Activated naive CD4-positive, alpha-beta T cell treated with anti-CD3 and anti-CD28 coated beads, Interleukin-2, amount 10 ng/mL, durations not matched to agents 7 days and 5 days (primary cell): Measurements from ENCODE around the gene RIMS1.
"Not testable (repeated sequence)": the region's sequence is repeated elsewhere in the genome, so short reads cannot be mapped to it uniquely, and the experiment has no call there.

Source experiments
- CTCF ChIA-PET: fragments of 350-600 bp; sonication (Branson Sonifier 250); formaldehyde crosslinking; loops from one replicate; lab custom pipeline; 2021; ENCODE audit warnings: antibody characterized with exemption; lab: Charles Lee
- DNase-seq: peaks from one replicate; pipeline ENCODE4 v3.0.0-alpha.2; 2020
- H3K27ac Mint-ChIP-seq: one replicate; pipeline ENCODE4 v1.8.0; 2021; ENCODE audit warnings: mild to moderate bottlenecking, moderate library complexity, mixed read lengths
- H3K27me3 Mint-ChIP-seq: one replicate; pipeline ENCODE4 v1.8.0; 2021; ENCODE audit warnings: mild to moderate bottlenecking, mixed read lengths
- H3K36me3 Mint-ChIP-seq: one replicate; pipeline ENCODE4 v1.8.0; 2021; ENCODE audit warnings: mixed read lengths
- H3K4me1 Mint-ChIP-seq: one replicate; pipeline ENCODE4 v1.8.0; 2021; ENCODE audit warnings: mixed read lengths
- H3K4me3 Mint-ChIP-seq: one replicate; pipeline ENCODE4 v1.8.0; 2021; ENCODE audit warnings: mild to moderate bottlenecking, moderate library complexity, mixed read lengths
- H3K9me3 Mint-ChIP-seq: one replicate; pipeline ENCODE4 v1.8.0; 2021; ENCODE audit warnings: mixed read lengths

The RIMS1 gene

GRCh38 chr6:71913444-71914234 is 27.3 kb downstream of the RIMS1 start:
- H3K4me3 Mint-ChIP-seq, result no peak overlapping the region
- H3K36me3 Mint-ChIP-seq, result no peaks in the 10 kb centered on the region
- no peak for DNase-seq
- H3K27me3 Mint-ChIP-seq, result no peaks in the 10 kb centered on the region
- CTCF ChIA-PET, result no interaction called here
- H3K4me1 Mint-ChIP-seq, result no peaks in the 10 kb centered on the region
- no peak overlapping the region for H3K27ac Mint-ChIP-seq
- H3K9me3 Mint-ChIP-seq, result no peaks in the 10 kb centered on the region

- no peaks in the 10 kb centered on the region for H3K36me3 Mint-ChIP-seq
- CTCF ChIA-PET, result no interaction called here
- DNase-seq, result no peak
- no peaks in the 10 kb centered on the region for H3K4me1 Mint-ChIP-seq
- no peaks in the 10 kb centered on the region for H3K27me3 Mint-ChIP-seq
- no peak overlapping the region for H3K27ac Mint-ChIP-seq
- H3K9me3 Mint-ChIP-seq, result no peaks in the 10 kb centered on the region
- no peak overlapping the region for H3K4me3 Mint-ChIP-seq
Measured at GRCh38 chr6:71929047-71929446, 42.7 kb downstream of the RIMS1 start.

- no peak overlapping the region for H3K27ac Mint-ChIP-seq
- H3K27me3 Mint-ChIP-seq, result no peaks in the 10 kb centered on the region
- H3K36me3 Mint-ChIP-seq, result no peaks in the 10 kb centered on the region
- H3K9me3 Mint-ChIP-seq, result peaks cover 6% of the 10 kb centered on the region
- H3K4me1 Mint-ChIP-seq, result no peaks in the 10 kb centered on the region
- CTCF ChIA-PET, result no interaction called here
- no peak for DNase-seq
- no peak overlapping the region for H3K4me3 Mint-ChIP-seq
Measured at GRCh38 chr6:71933881-71934280, 47.5 kb downstream of the RIMS1 start.

- no peak overlapping the region for H3K27ac Mint-ChIP-seq
- H3K4me1 Mint-ChIP-seq, result no peaks in the 10 kb centered on the region
- CTCF ChIA-PET, result no interaction called here
Measured at GRCh38 chr6:71965404-71965803, 79.1 kb downstream of the RIMS1 start.

GRCh38 chr6:71967436-71967835 is 81.1 kb downstream of the RIMS1 start:
- no peak for DNase-seq
- CTCF ChIA-PET, result no interaction called here
- Mint-ChIP-seq H3K27me3 (no peaks in the 10 kb centered on the region), H3K9me3 (no peaks in the 10 kb centered on the region), H3K4me3 (no peak overlapping the region), H3K27ac (no peak overlapping the region), H3K36me3 (no peaks in the 10 kb centered on the region), H3K4me1 (no peaks in the 10 kb centered on the region)

More at GRCh38 chr6:71965404-71965803, 79.1 kb downstream of the RIMS1 start:
- no peaks in the 10 kb centered on the region for H3K27me3 Mint-ChIP-seq
- no peaks in the 10 kb centered on the region for H3K9me3 Mint-ChIP-seq
- DNase-seq, result no peak
- H3K36me3 Mint-ChIP-seq, result no peaks in the 10 kb centered on the region
- H3K4me3 Mint-ChIP-seq, result no peak overlapping the region

- Mint-ChIP-seq H3K4me1 (no peaks in the 10 kb centered on the region), H3K36me3 (no peaks in the 10 kb centered on the region), H3K4me3 (no peak overlapping the region), H3K9me3 (no peaks in the 10 kb centered on the region), H3K27me3 (no peaks in the 10 kb centered on the region), H3K27ac (no peak overlapping the region)
- no peak for DNase-seq
- CTCF ChIA-PET, result no interaction called here
Measured at GRCh38 chr6:71977884-71978283, 91.5 kb downstream of the RIMS1 start.

- no peaks in the 10 kb centered on the region for H3K36me3 Mint-ChIP-seq
- H3K9me3 Mint-ChIP-seq, result no peaks in the 10 kb centered on the region
- no peak overlapping the region for H3K4me3 Mint-ChIP-seq
- H3K27me3 Mint-ChIP-seq, result no peaks in the 10 kb centered on the region
- CTCF ChIA-PET, result no interaction called here
- no peak overlapping the region for H3K27ac Mint-ChIP-seq
- no peak for DNase-seq
- no peaks in the 10 kb centered on the region for H3K4me1 Mint-ChIP-seq
Measured at GRCh38 chr6:71979911-71980310, 93.6 kb downstream of the RIMS1 start.

- no peak for DNase-seq
- CTCF ChIA-PET, result no interaction called here
- Mint-ChIP-seq H3K4me1 (no peaks in the 10 kb centered on the region), H3K9me3 (no peaks in the 10 kb centered on the region), H3K27me3 (no peaks in the 10 kb centered on the region), H3K27ac (no peak overlapping the region), H3K36me3 (no peaks in the 10 kb centered on the region), H3K4me3 (no peak overlapping the region)
Measured at GRCh38 chr6:71982389-71982788, 96.0 kb downstream of the RIMS1 start.

GRCh38 chr6:71983131-71983530 is 96.8 kb downstream of the RIMS1 start:
- H3K4me3 Mint-ChIP-seq, result no peak overlapping the region
- no peaks in the 10 kb centered on the region for H3K4me1 Mint-ChIP-seq
- H3K36me3 Mint-ChIP-seq, result no peaks in the 10 kb centered on the region
- no peaks in the 10 kb centered on the region for H3K9me3 Mint-ChIP-seq
- CTCF ChIA-PET, result no interaction called here
- H3K27me3 Mint-ChIP-seq, result no peaks in the 10 kb centered on the region
- no peak overlapping the region for H3K27ac Mint-ChIP-seq
- no peak for DNase-seq

GRCh38 chr6:71994705-71995271 is 108.4 kb downstream of the RIMS1 start:
- no peak for DNase-seq
- H3K4me1 Mint-ChIP-seq, result no peaks in the 10 kb centered on the region
- H3K27me3 Mint-ChIP-seq, result no peaks in the 10 kb centered on the region
- no peak overlapping the region for H3K4me3 Mint-ChIP-seq
- H3K27ac Mint-ChIP-seq, result no peak overlapping the region
- H3K9me3 Mint-ChIP-seq, result no peaks in the 10 kb centered on the region
- CTCF ChIA-PET, result no interaction called here
- H3K36me3 Mint-ChIP-seq, result no peaks in the 10 kb centered on the region

- Mint-ChIP-seq H3K27ac (no peak overlapping the region), H3K9me3 (no peaks in the 10 kb centered on the region), H3K36me3 (no peaks in the 10 kb centered on the region), H3K27me3 (no peaks in the 10 kb centered on the region), H3K4me1 (no peaks in the 10 kb centered on the region), H3K4me3 (no peak overlapping the region)
- CTCF ChIA-PET, result no interaction called here
- no peak for DNase-seq
Measured at GRCh38 chr6:71997341-71997740, 111.0 kb downstream of the RIMS1 start.

- no peak for DNase-seq
- no peak overlapping the region for H3K4me3 Mint-ChIP-seq
- no peaks in the 10 kb centered on the region for H3K27me3 Mint-ChIP-seq
- CTCF ChIA-PET, result no interaction called here
- H3K36me3 Mint-ChIP-seq, result no peaks in the 10 kb centered on the region
- peaks cover 10% of the 10 kb centered on the region for H3K9me3 Mint-ChIP-seq
- no peak overlapping the region for H3K27ac Mint-ChIP-seq
- H3K4me1 Mint-ChIP-seq, result no peaks in the 10 kb centered on the region
Measured at GRCh38 chr6:72002415-72002814, 116.1 kb downstream of the RIMS1 start.

- DNase-seq, H3K4me3 Mint-ChIP-seq, H3K4me1 Mint-ChIP-seq, CTCF ChIA-PET, H3K27me3 Mint-ChIP-seq, H3K36me3 Mint-ChIP-seq, H3K27ac Mint-ChIP-seq: not testable (repeated sequence)
- peaks cover 13% of the 10 kb centered on the region for H3K9me3 Mint-ChIP-seq
Measured at GRCh38 chr6:72006591-72006990, 120.2 kb downstream of the RIMS1 start.

- H3K4me3 Mint-ChIP-seq, result no peak overlapping the region
- no peaks in the 10 kb centered on the region for H3K36me3 Mint-ChIP-seq
- H3K27ac Mint-ChIP-seq, result no peak overlapping the region
- H3K4me1 Mint-ChIP-seq, result no peaks in the 10 kb centered on the region
- no peak for DNase-seq
- H3K9me3 Mint-ChIP-seq, result no peaks in the 10 kb centered on the region
- no peaks in the 10 kb centered on the region for H3K27me3 Mint-ChIP-seq
- CTCF ChIA-PET, result no interaction called here
Measured at GRCh38 chr6:72022830-72023229, 136.5 kb downstream of the RIMS1 start.

- H3K27ac Mint-ChIP-seq, result no peak overlapping the region
- no peaks in the 10 kb centered on the region for H3K4me1 Mint-ChIP-seq
- H3K4me3 Mint-ChIP-seq, result no peak overlapping the region
- DNase-seq, result no peak
- no peaks in the 10 kb centered on the region for H3K27me3 Mint-ChIP-seq
- CTCF ChIA-PET, result no interaction called here
- no peaks in the 10 kb centered on the region for H3K36me3 Mint-ChIP-seq
- H3K9me3 Mint-ChIP-seq, result no peaks in the 10 kb centered on the region
Measured at GRCh38 chr6:72031471-72031870, 145.1 kb downstream of the RIMS1 start.
